IMR-90 (cell line): Measurements from ENCODE around the gene OSBP. TPM values are rescaled to one million over a fixed set of nuclear protein-coding genes. Genes with fewer than 3 reads are reported as not detected.

Experiments
- ATAC-seq: fragments of 200-7000 bp; cut with Tn5 transposase; 2 replicates; pipeline ENCODE4 v1.9.1; 2020; ENCODE audit warnings: low read depth, mild to moderate bottlenecking, moderate library complexity
- BruUV-seq: library from RNA; stranded (reverse); fragments of 400-500 nt; replicated peaks from 2 replicates; lab custom pipeline; 2021; lab: Mats Ljungman, UMichigan
- CTCF ChIA-PET: fragments of 300-600 bp; formaldehyde crosslinking; extraction: SDS; loops from one replicate; lab custom pipeline; 2021; ENCODE audit warnings: antibody characterized with exemption; lab: Yijun Ruan, JAX
- POLR2A ChIA-PET: fragments of 300-600 bp; sonication (Branson Sonifier 250); formaldehyde crosslinking; loops from one replicate; lab custom pipeline; 2022; ENCODE audit warnings: antibody characterized with exemption; ENCODE audit not compliant: unreplicated experiment; lab: Charles Lee
- DNase-seq: peaks from one replicate; pipeline ENCODE4 v3.0.0; 2013
- H2AFZ ChIP-seq: replicated peaks from 2 replicates; pipeline ENCODE3; 2013; ENCODE audit warnings: low read length, mild to moderate bottlenecking; ENCODE audit not compliant: poor library complexity
- H2AK5ac ChIP-seq: 2 replicates; pipeline ENCODE4 v1.6.1; 2013; ENCODE audit warnings: low read depth, low read length, inconsistent platforms
- H2AK9ac ChIP-seq: replicated peaks from 2 replicates; pipeline ENCODE3; 2013; ENCODE audit warnings: mild to moderate bottlenecking, low read depth, low read length, moderate library complexity; ENCODE audit not compliant: poor library complexity
- H2BK120ac ChIP-seq: 2 replicates; pipeline ENCODE4 v1.6.1; 2013; ENCODE audit warnings: low read depth, low read length, inconsistent platforms
- H2BK15ac ChIP-seq: 3 replicates; pipeline ENCODE4 v1.6.1; 2013; ENCODE audit warnings: low read depth, low read length, inconsistent platforms
- H2BK20ac ChIP-seq: 2 replicates; pipeline ENCODE4 v1.6.1; 2013; ENCODE audit warnings: low read depth, mild to moderate bottlenecking, inconsistent platforms, low read length, moderate library complexity
- H2BK5ac ChIP-seq: 2 replicates; pipeline ENCODE4 v1.6.1; 2013; ENCODE audit warnings: mild to moderate bottlenecking, low read depth, low read length, inconsistent platforms; ENCODE audit not compliant: poor library complexity, severe bottlenecking
- H3K14ac ChIP-seq: replicated peaks from 2 replicates; pipeline ENCODE4 v1.6.1; 2013; ENCODE audit warnings: low read depth, low read length, inconsistent platforms
- H3K18ac ChIP-seq: 2 replicates; pipeline ENCODE4 v1.6.1; 2013; ENCODE audit warnings: low read depth, low read length, control low read depth
- H3K23ac ChIP-seq: 2 replicates; pipeline ENCODE4 v1.6.1; 2013; ENCODE audit warnings: low read depth, low read length, inconsistent platforms
- H3K27ac ChIP-seq: 2 replicates; pipeline ENCODE4 v1.5.1; 2013; ENCODE audit warnings: mild to moderate bottlenecking, control low read depth, low read length; ENCODE audit not compliant: insufficient read depth
- H3K27me3 ChIP-seq: 2 replicates; pipeline ENCODE4 v1.6.1; 2013; ENCODE audit warnings: low read length; ENCODE audit not compliant: control insufficient read depth, insufficient read depth
- H3K36me3 ChIP-seq: 2 replicates; pipeline ENCODE4 v1.6.1; 2013; ENCODE audit warnings: low read length, mixed read lengths; ENCODE audit not compliant: control insufficient read depth, insufficient read depth
- H3K4ac ChIP-seq: 2 replicates; pipeline ENCODE4 v1.6.1; 2013; ENCODE audit warnings: low read depth, low read length, inconsistent platforms
- H3K4me1 ChIP-seq: 2 replicates; pipeline ENCODE4 v1.6.1; 2013; ENCODE audit warnings: low read length, mixed read lengths; ENCODE audit not compliant: control insufficient read depth, insufficient read depth
- H3K4me2 ChIP-seq: 2 replicates; pipeline ENCODE4 v1.6.1; 2013; ENCODE audit warnings: low read depth, mild to moderate bottlenecking, control low read depth, low read length, moderate library complexity
- H3K4me3 ChIP-seq: 2 replicates; pipeline ENCODE4 v1.5.1; 2013; ENCODE audit warnings: low read depth, mild to moderate bottlenecking, control low read depth, low read length, moderate library complexity; ENCODE audit not compliant: insufficient read depth
- H3K56ac ChIP-seq: 2 replicates; pipeline ENCODE4 v1.6.1; 2013; ENCODE audit warnings: low read length, inconsistent platforms; ENCODE audit not compliant: insufficient read depth; ENCODE audit errors: extremely low read depth
- H3K79me1 ChIP-seq, 2 experiments: 2 replicates each; pipeline ENCODE4 v1.6.1; 2013; ENCODE audit warnings: low read length in 2 of 2, inconsistent platforms in 1 of 2, low read depth in 1 of 2
- H3K9ac ChIP-seq: 2 replicates; pipeline ENCODE4 v1.6.1; 2013; ENCODE audit warnings: low read depth, low read length, control low read depth
- H3K9me1 ChIP-seq: 2 replicates; pipeline ENCODE4 v1.6.1; 2013; ENCODE audit warnings: low read length, inconsistent platforms; ENCODE audit not compliant: insufficient read depth
- H3K9me3 ChIP-seq: 2 replicates; pipeline ENCODE4 v1.6.1; 2013; ENCODE audit warnings: low read length; ENCODE audit not compliant: control insufficient read depth, insufficient read depth
- H4K20me1 ChIP-seq: 2 replicates; pipeline ENCODE4 v1.6.1; 2013; ENCODE audit warnings: low read length, inconsistent platforms; ENCODE audit not compliant: insufficient read depth
- H4K5ac ChIP-seq: 2 replicates; pipeline ENCODE4 v1.6.1; 2013; ENCODE audit warnings: mild to moderate bottlenecking, low read depth, low read length, control low read depth
- H4K8ac ChIP-seq, 2 experiments: 2 replicates each; pipeline ENCODE4 v1.6.1; 2013; ENCODE audit warnings: low read depth in 2 of 2, low read length in 2 of 2, control low read depth in 1 of 2, inconsistent platforms in 1 of 2
- H4K91ac ChIP-seq: 2 replicates; pipeline ENCODE4 v1.6.1; 2013; ENCODE audit warnings: low read depth, low read length, inconsistent platforms; ENCODE audit not compliant: insufficient read depth
- BHLHE40 ChIP-seq: fragments of 150-350 bp; IDR thresholded peaks from 2 replicates; pipeline ENCODE4 v1.6.1; 2016; ENCODE audit warnings: mild to moderate bottlenecking, low read depth, low read length
- CHD1 ChIP-seq: IDR thresholded peaks from 2 replicates; pipeline ENCODE4 v1.6.1; 2012; ENCODE audit warnings: low read depth, low read length, improper control_type of control experiment
- MAFK ChIP-seq: IDR thresholded peaks from 2 replicates; pipeline ENCODE4 v1.6.1; 2012; ENCODE audit warnings: low read depth, low read length, improper control_type of control experiment
- MAZ ChIP-seq: IDR thresholded peaks from 2 replicates; pipeline ENCODE4 v1.6.1; 2012; ENCODE audit warnings: low read depth, mild to moderate bottlenecking, low read length, improper control_type of control experiment, moderate library complexity, borderline replicate concordance
- MXI1 ChIP-seq: IDR thresholded peaks from 2 replicates; pipeline ENCODE4 v1.6.1; 2012; ENCODE audit warnings: low read depth, mild to moderate bottlenecking, low read length, moderate library complexity, borderline replicate concordance
- NFE2L2 ChIP-seq: fragments of 150-350 bp; IDR thresholded peaks from 2 replicates; pipeline ENCODE4 v1.6.1; 2016; ENCODE audit warnings: low read depth, mild to moderate bottlenecking, low read length
- POLR2A ChIP-seq: IDR thresholded peaks from 2 replicates; pipeline ENCODE4 v1.6.1; 2012; ENCODE audit warnings: mild to moderate bottlenecking, low read depth, low read length
- RAD21 ChIP-seq: IDR thresholded peaks from 2 replicates; pipeline ENCODE4 v1.6.1; 2012; ENCODE audit warnings: low read length, improper control_type of control experiment
- RCOR1 ChIP-seq: IDR thresholded peaks from 2 replicates; pipeline ENCODE4 v1.6.1; 2012; ENCODE audit warnings: mild to moderate bottlenecking, low read length, improper control_type of control experiment; ENCODE audit not compliant: insufficient replicate concordance
- WGBS, 2 experiments: methylation state at CpG; one replicate each; pipeline versions ENCODE4 v1.1.5 to v1.1.7; 2013; ENCODE audit warnings: missing lambda C conversion rate in 2 of 2; ENCODE audit not compliant: insufficient read length in 1 of 2; ENCODE audit errors: extremely low coverage in 2 of 2; 5-methylcytosine and 5-hydroxymethylcytosine counted together
- dilution Hi-C: fragments of 300-500 bp; cut with HindIII; formaldehyde crosslinking; loops from one replicate; pipeline ENCODE4 v1.14.3; 2018; ENCODE audit warnings: low sequenced_read_pairs; ENCODE audit not compliant: unreplicated experiment
- in situ Hi-C: fragments of 300-500 bp; cut with MboI; formaldehyde crosslinking; loops from 3 replicates; pipeline ENCODE4 v1.14.3; 2019; ENCODE audit warnings: low sequenced_read_pairs, inconsistent platforms, mixed read lengths
- intact Hi-C: fragments of 100-400 bp; cut with micrococcal nuclease; formaldehyde crosslinking; loops from 2 replicates; pipeline ENCODE4 v1.10.0; 2022
- polyA plus RNA-seq, 3 experiments: library from polyadenylated mRNA; depleted of rRNA; stranded (reverse); fragments of >200 nt; gene quantifications; 2 replicates each; pipeline ENCODE4 v1.2.3, GENCODE V29; 2012; ENCODE audit warnings: low replicate concordance in 1 of 3
- total RNA-seq: library from RNA; depleted of rRNA; stranded (reverse); fragments of >200 nt; gene quantifications from 2 replicates; pipeline ENCODE4 v1.2.3, GENCODE V29; 2012

Gene OSBP
- total and polyA plus RNA-seq, 2 of the 4 experiments (the other 2 are of a cell fraction), result 22.1 to 27.4 TPM

DNA sequence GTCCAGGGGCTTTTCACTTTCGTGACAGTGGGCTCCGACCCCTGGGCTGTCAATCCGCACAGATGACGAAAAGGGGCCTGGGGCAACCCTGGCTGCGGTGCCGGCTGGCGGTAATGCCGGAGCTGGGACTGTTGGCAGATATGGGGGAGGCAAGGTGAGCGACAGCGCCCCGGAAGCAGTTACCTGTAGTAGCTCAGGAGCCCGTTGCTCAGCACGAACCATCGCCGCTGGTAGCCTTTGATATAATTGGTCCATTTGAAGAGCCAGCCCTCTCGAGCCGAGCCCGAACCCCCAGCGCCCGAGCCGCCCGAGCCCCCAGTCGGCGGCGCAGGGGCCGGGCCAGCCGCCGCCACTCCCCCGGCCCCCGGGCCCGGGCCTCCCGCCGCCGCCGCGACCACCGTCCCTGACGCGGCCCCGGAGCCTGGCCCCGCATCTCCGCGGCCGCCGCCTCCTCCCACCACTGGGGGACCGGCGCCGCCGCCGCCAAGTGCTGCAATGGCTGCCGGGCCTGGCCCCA lies 396 bp downstream of the OSBP start:
- Histone ChIP-seq H4K5ac (no peak overlapping the region), H2AK9ac (peak overlapping the region; percentile 92), H2BK5ac (peak overlapping the region; percentile 42), H3K4me2 (peak overlapping the region; percentile 70), H4K20me1 (peaks cover 36% of the 10 kb centered on the region), H3K4me3 (peak overlapping the region; percentile 82), H4K91ac (no peak overlapping the region), H4K8ac (no peak overlapping the region; a peak in 1 of 4 replicates), H3K14ac (peak overlapping the region; percentile 8), H3K27me3 (no peaks in the 10 kb centered on the region), H3K4me1 (peaks cover 4% of the 10 kb centered on the region), H3K18ac (no peak overlapping the region), H2AK5ac (peak overlapping the region; percentile 81; the same call in 1 of the 2 replicates), H2BK120ac (no peak overlapping the region), H3K79me1 (peaks cover 12 to 39% of the 10 kb centered on the region in 2 experiments), H2AFZ (peak overlapping the region; percentile 87), H3K9me3 (no peaks in the 10 kb centered on the region), H2BK15ac (no peak overlapping the region), H3K4ac (0 out of 2 replicates have a peak overlapping the region, but pooled peaks have one; percentile 38), H3K23ac (peak overlapping the region; percentile 84; the same call in 1 of the 2 replicates), H3K36me3 (peaks cover 5% of the 10 kb centered on the region), H3K27ac (peak overlapping the region; percentile 51), H3K9ac (peak overlapping the region; percentile 54), H3K9me1 (peaks cover 7% of the 10 kb centered on the region; the same call in 1 of the 2 replicates), H3K56ac (peak overlapping the region; percentile 48; the same call in 1 of the 2 replicates), H2BK20ac (no peak overlapping the region)
- no peak for ATAC-seq
- intact Hi-C loops (no loop called here), in situ Hi-C loops (loop anchor here (25.0 kb wide), 1 partner anchor 1697 kb away; no protein-coding TSS in a partner anchor), dilution Hi-C loops (no loop called here)
- ChIA-PET POLR2A (no interaction called here), CTCF (no interaction called here)
- DNase-seq, result no peak
- no peak for TF ChIP-seq MAZ
- no peak for TF ChIP-seq MXI1
- TF ChIP-seq RAD21, result no peak
- no peak for TF ChIP-seq BHLHE40
- no peak for TF ChIP-seq RCOR1
- no peak for TF ChIP-seq MAFK
- TF ChIP-seq POLR2A, result no peak
- no peak for TF ChIP-seq CHD1
- no peak for TF ChIP-seq NFE2L2
- 0% methylated on average over 24 of the region's 51 CpGs; no CpG with 5 or more reads in 1 of the 2 experiments for WGBS, 2 experiments
- no TSS peak for BruUV-seq
